GM18519 (cell line): ENCODE measurements around the gene C19orf18.
A peak's percentile ranks its signal among the peaks of the same experiment; 100 is the strongest.
"Not testable (repeated sequence)": the region's sequence is repeated elsewhere in the genome, so short reads cannot be mapped to it uniquely, and the experiment has no call there.

ENCODE experiments used
- ATAC-seq: cut with Tn5 transposase; IDR thresholded peaks from one replicate; pipeline ENCODE4 v1.9.1; 2021; ENCODE audit warnings: mild to moderate bottlenecking, moderate library complexity; ENCODE audit not compliant: unreplicated experiment, low FRiP score

C19orf18 gene

DNA sequence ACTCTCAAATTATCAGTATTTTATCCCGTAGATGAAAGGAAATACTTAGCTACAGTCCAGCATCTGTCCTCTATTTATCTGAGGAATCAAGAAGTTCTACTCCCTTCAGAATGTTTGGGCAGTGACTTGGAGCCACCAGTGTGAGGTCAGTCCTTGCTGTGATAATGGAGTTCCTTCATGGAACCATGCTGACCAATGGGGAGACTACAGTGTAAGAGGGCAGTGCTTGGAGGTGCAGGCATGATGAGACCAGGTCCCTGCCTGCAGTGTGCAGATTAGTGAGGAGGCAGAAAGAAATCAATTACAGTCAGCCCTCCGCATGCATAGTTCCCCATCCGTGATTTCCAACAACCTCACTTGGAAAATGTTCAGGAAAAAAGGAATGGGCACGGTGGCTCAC is at the start of gene C19orf18:
Gene C19orf18 (minus strand): TSS at position 101 of the 400 bp plus-strand sequence. CDS start 102 bp downstream, outside the sequence.
- ATAC-seq: no peak

DNA sequence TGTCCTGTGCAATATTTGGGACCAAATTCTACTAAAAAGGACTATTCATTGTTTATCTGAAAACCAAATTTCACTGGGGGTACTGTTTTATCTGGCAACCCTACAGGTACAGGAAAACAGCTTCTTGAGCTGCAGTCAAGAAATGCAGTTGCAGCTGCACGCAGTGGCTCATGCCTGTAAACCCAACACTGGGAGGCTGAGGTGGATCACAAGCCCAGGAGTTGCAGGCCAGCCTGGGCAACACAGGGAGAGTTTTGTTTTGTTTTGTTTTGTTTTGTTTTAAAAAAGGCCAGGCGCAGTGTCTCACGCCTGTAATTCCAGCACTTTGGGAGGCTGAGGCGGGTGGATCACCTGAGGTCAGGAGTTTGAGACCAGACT is 47.9 kb upstream of the C19orf18 start:
- no peak for ATAC-seq

DNA sequence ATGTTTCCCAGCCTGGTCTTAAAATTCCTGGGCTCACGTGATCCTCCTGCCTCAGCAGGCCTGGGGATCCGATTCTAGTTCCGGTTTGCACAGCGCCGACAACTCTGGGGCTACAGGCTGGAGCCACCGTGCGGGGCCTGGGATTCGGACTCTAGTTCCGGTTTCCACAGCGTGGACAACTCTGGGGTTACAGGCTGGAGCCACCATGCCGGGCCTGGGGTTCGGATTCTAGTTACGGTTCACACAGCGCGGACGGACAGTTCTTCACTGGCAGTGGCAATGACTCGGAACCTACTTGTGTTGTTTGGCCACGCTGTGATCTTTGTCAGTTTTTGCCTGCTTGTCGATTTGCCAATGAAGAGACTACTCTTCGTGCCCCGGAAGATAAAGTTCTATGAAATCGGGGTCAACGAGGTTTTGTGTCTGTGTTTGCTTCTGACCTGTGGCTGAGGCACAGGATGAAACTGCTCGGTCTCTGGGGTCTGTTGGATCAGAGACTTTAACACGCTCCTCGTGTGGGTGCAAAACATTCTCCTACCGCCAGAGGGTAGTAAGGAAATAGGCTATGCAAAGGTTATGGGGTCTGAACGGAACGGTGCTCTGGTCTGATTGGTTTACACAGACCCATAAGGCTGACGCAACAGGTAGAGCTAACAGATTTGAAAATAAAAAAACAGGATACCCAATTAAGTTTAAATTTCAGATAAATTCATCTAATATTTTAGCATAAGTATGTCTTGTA is 47.4 kb upstream of the C19orf18 start:
- no peak for ATAC-seq

DNA sequence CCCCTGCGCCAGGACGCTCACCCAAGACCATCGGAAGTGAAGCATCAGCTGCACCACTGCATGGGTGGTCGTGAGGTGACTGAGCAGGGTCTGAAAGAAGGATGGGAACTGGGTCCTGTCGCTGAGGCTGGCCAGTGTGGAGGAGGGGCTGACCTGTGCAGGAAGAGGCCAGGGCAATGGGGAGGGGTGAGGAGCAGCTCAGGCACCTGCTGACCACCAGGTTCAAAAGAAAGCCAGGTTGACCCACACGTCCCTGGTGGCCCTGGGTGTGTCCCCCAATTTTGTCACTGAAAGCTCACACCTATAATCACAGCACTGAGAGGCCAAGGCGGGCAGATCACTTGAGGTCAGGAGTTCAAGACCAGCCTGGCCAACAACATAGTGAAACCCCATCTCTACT is 45.8 kb upstream of the C19orf18 start:
- no peak for ATAC-seq

DNA sequence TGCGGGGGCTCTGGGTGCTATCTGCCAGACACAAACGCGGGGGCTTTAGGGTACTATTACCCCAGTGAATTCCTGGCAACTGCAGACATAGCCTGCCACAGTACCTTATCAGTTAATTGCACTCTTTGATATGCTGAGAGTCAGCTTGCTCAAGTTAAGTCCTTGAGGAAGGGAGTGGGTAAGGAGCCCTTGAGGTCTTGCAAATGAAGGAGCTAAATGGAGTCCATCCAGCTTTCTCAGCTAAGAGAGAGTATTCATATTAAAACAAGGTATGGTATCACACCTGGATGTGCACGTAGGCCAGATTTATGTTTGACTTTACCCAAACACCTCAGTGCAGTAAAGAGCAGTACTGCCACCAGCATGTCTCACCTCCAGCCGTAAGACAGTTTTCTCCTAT is 39.8 kb upstream of the C19orf18 start:
- ATAC-seq: no peak

GRCh38 chr19:58010507-58010906 is 36.2 kb upstream of the C19orf18 start:
- no peak for ATAC-seq

DNA sequence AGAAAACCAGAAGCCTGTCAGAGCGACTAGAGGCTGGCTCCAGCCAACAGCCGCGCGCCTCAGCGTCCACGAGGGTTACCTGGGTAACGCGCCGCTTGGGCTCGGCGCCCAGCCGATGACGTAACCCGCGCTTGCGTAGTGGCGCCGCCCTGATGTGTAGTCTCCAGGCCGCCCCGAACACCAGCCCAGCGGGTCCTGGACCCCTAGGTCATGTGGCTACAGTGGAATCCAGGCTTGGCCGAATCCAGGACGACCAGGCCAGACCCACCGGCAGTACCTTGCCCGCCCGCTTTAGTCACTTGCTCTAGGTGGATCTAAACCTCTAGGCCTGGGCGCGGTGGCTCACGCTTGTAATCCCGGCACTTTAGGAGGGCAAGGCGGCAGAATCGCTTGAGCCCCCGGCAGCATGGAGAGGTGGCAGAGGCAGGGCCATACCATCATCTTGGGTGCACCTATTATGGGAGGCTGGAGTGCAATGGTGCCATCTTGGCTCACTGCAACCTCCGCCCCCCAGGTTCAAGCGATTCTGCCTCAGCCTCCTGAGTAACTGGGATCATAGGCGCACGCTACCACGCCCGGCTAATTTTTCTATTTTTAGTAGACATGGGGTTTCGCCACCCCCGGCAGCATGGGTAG is 35.5 kb upstream of the C19orf18 start:
- peak; percentile 71 for ATAC-seq

- no peak for ATAC-seq
Measured at GRCh38 chr19:58009301-58009665, 34.9 kb upstream of the C19orf18 start.

- ATAC-seq: not testable (repeated sequence)
Measured at GRCh38 chr19:58008877-58009276, 34.5 kb upstream of the C19orf18 start.

GRCh38 chr19:58007285-58007684 is 33.0 kb upstream of the C19orf18 start:
- ATAC-seq: no peak

DNA sequence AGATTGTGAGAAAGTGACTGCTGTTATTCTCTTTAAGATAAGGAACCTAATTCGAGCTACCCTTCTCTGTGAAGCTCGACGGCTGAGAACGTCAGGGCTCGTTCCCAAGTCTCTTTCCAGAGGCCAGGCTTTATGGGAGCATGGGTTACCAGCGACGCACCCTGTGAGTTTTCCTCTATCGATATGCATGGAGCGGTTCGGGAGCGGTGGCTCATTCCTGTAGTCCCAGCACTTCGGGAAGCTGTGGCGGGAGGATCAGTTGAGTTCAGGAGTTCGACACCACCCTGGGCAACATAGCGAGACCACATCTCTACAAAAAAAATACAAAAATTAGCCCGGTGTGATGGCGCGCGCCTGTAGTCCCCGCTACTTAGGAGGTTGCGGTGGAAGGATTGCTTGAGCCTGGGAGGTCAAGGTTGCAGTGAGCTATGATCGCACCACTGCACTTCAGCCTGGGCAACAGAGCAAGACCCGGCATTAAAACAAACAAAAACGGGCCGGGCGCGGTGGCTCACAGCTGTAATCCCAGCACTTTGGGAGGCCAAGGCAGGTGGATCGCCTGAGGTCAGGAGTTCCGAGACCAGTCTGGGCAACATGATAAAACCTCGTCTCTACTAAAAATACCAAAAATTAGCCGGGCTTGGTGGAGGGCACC is 29.0 kb upstream of the C19orf18 start:
- ATAC-seq: no peak

DNA sequence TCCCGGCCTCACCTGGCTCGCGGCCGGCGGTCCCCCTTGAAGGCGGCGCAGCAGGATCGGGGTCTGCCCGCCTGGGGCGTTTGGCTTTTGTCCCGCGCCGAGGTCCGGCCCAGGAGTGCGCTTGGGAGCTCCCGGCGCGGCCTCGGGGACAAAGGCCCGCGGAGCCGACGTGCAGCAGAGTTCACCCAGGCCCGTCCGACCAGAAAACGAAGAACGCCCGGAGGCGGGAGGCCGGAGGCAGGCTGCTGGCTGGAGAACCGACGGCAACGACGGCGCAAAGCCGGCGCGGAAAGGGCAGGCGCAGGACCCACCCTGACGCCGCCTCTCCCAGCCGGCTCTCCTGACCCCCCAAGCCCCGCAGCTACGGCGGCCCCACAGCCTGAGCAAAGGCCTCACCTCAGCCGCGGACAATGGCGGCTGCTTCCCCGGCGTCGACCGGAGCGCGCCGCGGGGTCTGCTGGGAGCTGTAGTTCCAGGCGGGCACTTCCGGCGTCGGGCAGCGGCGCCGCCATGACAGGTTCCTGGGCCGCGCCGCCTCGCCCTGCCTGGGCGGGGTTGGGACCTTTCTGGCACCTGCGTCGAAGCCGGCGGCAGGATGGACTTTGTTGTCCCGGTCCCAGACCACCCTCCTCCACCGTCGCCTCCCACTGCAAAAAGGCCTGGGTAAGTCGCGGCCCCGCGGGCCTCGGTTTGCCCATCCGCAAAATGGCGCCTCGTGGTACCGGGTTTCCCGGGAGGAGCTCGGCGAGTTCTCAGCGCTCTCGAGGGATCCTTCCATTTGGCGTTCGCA is 28.2 kb upstream of the C19orf18 start, which contains the start of gene ZNF606:
Gene ZNF606 (minus strand): TSS at position 437 of the 790 bp plus-strand sequence. CDS start 1,501 bp downstream, outside the sequence.
- peak; percentile 89 for ATAC-seq

GRCh38 chr19:58001895-58002369 is 27.6 kb upstream of the C19orf18 start:
- ATAC-seq: no peak

DNA sequence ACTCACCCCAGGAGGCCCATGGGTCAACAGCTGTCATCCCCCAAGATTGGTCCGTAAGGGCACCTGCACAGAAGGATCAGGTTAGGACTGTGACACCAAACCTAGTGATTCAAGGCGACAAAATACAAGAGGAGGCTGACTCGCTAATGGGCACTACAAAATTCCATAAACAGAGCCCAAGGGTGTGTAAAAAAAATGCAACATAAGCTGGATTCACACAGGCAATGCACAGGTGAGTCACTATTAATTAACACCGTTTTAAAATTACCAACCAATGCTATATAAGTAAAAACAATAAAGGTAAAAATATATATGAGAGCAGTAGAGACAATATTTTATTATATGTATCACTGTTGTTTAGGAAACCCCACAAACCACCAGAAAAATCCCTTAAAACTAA is 26.3 kb upstream of the C19orf18 start:
- ATAC-seq: no peak

GRCh38 chr19:57992841-57993240 is 18.5 kb upstream of the C19orf18 start:
- no peak for ATAC-seq

DNA sequence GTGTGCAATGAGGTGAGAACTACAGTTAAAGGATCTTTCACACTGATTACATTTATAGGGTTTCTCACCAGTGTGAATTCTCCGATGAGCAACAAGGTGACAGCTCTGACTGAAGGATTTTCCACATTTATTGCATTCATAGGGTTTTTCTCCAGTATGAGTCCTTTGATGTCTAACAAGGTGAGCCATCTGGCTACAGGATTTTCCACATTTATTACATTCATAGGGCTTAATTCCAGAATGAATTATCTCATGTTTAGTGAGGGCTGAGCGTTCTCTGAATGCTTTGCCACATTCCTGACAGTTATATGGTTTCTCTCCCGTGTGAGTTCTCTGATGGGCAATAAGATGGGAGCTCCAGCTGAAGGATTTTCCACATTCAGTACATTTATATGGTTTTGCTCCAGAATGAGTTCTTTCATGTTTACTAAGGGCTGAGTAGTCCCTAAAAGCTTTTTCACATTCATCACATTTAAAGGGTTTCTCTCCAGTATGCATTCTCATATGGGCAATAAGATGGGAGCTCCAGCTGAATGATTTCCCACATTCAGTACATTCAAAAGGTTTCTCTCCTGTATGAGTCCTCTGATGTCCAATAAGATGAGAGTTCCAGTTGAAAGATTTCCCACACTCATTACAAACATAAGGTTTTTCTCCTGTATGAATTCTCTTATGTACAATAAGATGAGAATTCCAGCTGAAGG is 4.4 kb upstream of the C19orf18 start:
- ATAC-seq: no peak

- no peak for ATAC-seq
Measured at GRCh38 chr19:57964761-57965160, 9.6 kb downstream of the C19orf18 start.

GRCh38 chr19:57961785-57962184 is 12.5 kb downstream of the C19orf18 start:
- ATAC-seq: no peak

- no peak for ATAC-seq
Measured at GRCh38 chr19:57954996-57955395, 19.3 kb downstream of the C19orf18 start.

DNA sequence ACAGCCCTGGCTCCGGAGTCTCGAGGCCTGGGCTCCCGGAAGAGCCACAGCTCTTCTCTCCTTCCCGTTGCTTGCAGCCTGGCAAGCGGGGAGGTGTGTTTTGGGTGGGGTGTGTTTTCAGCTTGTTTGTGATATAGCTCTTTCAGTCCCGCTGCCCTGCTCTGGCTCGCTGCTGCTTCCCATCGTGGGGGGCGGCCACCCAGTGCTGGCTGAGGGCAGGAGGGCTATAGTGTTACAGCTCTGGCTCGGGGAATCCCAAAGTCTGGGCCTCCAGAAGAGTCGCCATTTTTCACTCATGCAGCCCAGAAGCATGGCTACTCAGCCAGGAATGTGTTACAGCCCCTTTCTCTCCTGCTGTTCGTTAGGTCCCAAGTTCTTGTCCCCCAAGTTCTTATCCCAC is 24.6 kb downstream of the C19orf18 start:
- ATAC-seq: no peak
